ENCODE results near the gene HPGD. TPM values are rescaled to one million over a fixed set of nuclear protein-coding genes. Genes with fewer than 3 reads are reported as not detected.

Gene HPGD
- polyA plus RNA-seq, 1 donor (not counting 4 experiments of a cell fraction or from before 2014, with no cell fraction given), result 0.75 TPM

- H3K9ac ChIP-seq (ENCODE audit: control insufficient read depth, extremely low read depth, insufficient read depth, low read length), result no peak overlapping the region
- no peak overlapping the region for H3K4me2 ChIP-seq (ENCODE audit: control insufficient read depth, extremely low read depth, insufficient read depth, low read depth, low read length)
- H3K27me3 ChIP-seq (ENCODE audit: control insufficient read depth, extremely low read depth, insufficient read depth, low read length), result no peaks in the 10 kb centered on the region
- DNase-seq (ENCODE audit: low read depth, low spot score), result no peak
- H3K9me1 ChIP-seq (ENCODE audit: control insufficient read depth, extremely low read depth, insufficient read depth, low read length), result no peaks in the 10 kb centered on the region
- no peak overlapping the region for H2AFZ ChIP-seq (ENCODE audit: control insufficient read depth, low read length)
- no peaks in the 10 kb centered on the region for H4K20me1 ChIP-seq (ENCODE audit: control insufficient read depth, extremely low read depth, insufficient read depth, low read length)
- H3K79me2 ChIP-seq (ENCODE audit: control insufficient read depth, insufficient read depth, low read length), result no peaks in the 10 kb centered on the region
- no peaks in the 10 kb centered on the region for H3K9me3 ChIP-seq (ENCODE audit: control insufficient read depth, low read depth, low read length)
- no peak overlapping the region for H3K4me3 ChIP-seq (ENCODE audit: control insufficient read depth in 2 of 3, extremely low read depth in 1 of 3, insufficient read depth in 2 of 3, low read depth in 1 of 3, low read length in 3 of 3)
- H3K4me1 ChIP-seq (ENCODE audit: control insufficient read depth, extremely low read depth, insufficient read depth, low read length), result peaks cover 2% of the 10 kb centered on the region
- no peak for FAIRE-seq
- TF ChIP-seq EZH2 (IDR thresholded peaks at IDR 0.05; ENCODE audit: low read length) (no peak), CTCF (optimal IDR thresholded peaks at IDR 0.05 in 1 of 3, IDR thresholded peaks at IDR 0.05 in 1 of 3, conservative IDR thresholded peaks at IDR 0.05 in 1 of 3; ENCODE audit: extremely low read depth in 1 of 3, insufficient read depth in 2 of 3, low read length in 3 of 3) (no peak)
- dilution Hi-C loops (cut with MboI; ENCODE audit: extremely low pct_ligation_motif_present, low sequenced_read_pairs), result no loop called here
- no peak overlapping the region for H3K27ac ChIP-seq (ENCODE audit: control insufficient read depth, insufficient read depth, low read length)
- no peaks in the 10 kb centered on the region for H3K36me3 ChIP-seq (ENCODE audit: control insufficient read depth in 2 of 2, extremely low read depth in 1 of 2, insufficient read depth in 2 of 2, low read length in 2 of 2)
Measured at GRCh38 chr4:174494726-174495125, 27.6 kb downstream of the HPGD start.

GRCh38 chr4:174494146-174494545, 28.1 kb downstream of the HPGD start:
- TF ChIP-seq EZH2 (IDR thresholded peaks at IDR 0.05; ENCODE audit: low read length) (no peak), CTCF (optimal IDR thresholded peaks at IDR 0.05 in 1 of 3, IDR thresholded peaks at IDR 0.05 in 1 of 3, conservative IDR thresholded peaks at IDR 0.05 in 1 of 3; ENCODE audit: extremely low read depth in 1 of 3, insufficient read depth in 2 of 3, low read length in 3 of 3) (no peak)
- no peak for FAIRE-seq

More at GRCh38 chr4:174494146-174494545, 28.1 kb downstream of the HPGD start:
- dilution Hi-C loops (cut with MboI; ENCODE audit: extremely low pct_ligation_motif_present, low sequenced_read_pairs), result no loop called here
- Histone ChIP-seq H3K9ac (ENCODE audit: control insufficient read depth, extremely low read depth, insufficient read depth, low read length) (no peak overlapping the region), H3K4me2 (ENCODE audit: control insufficient read depth, extremely low read depth, insufficient read depth, low read depth, low read length) (no peak overlapping the region), H4K20me1 (ENCODE audit: control insufficient read depth, extremely low read depth, insufficient read depth, low read length) (no peaks in the 10 kb centered on the region), H3K9me1 (ENCODE audit: control insufficient read depth, extremely low read depth, insufficient read depth, low read length) (no peaks in the 10 kb centered on the region), H3K4me1 (ENCODE audit: control insufficient read depth, extremely low read depth, insufficient read depth, low read length) (peaks cover 2% of the 10 kb centered on the region), H3K9me3 (ENCODE audit: control insufficient read depth, low read depth, low read length) (no peaks in the 10 kb centered on the region), H3K36me3 (ENCODE audit: control insufficient read depth in 2 of 2, extremely low read depth in 1 of 2, insufficient read depth in 2 of 2, low read length in 2 of 2) (no peaks in the 10 kb centered on the region), H3K27ac (ENCODE audit: control insufficient read depth, insufficient read depth, low read length) (no peak overlapping the region), H3K79me2 (ENCODE audit: control insufficient read depth, insufficient read depth, low read length) (no peaks in the 10 kb centered on the region), H2AFZ (ENCODE audit: control insufficient read depth, low read length) (no peak overlapping the region), H3K27me3 (ENCODE audit: control insufficient read depth, extremely low read depth, insufficient read depth, low read length) (no peaks in the 10 kb centered on the region), H3K4me3 (ENCODE audit: control insufficient read depth in 2 of 3, extremely low read depth in 1 of 3, insufficient read depth in 2 of 3, low read depth in 1 of 3, low read length in 3 of 3) (no peak overlapping the region)
- DNase-seq (ENCODE audit: low read depth, low spot score), result no peak

Data from keratinocyte (primary cell).